Activated gamma-delta T cell treated with anti-CD3 and anti-CD28 coated beads, Interleukin-2, amount 50 U/mL, for 16 hours (primary cell): ENCODE measurements around the gene DPYSL5.
"Not testable (repeated sequence)": the region's sequence is repeated elsewhere in the genome, so short reads cannot be mapped to it uniquely, and the experiment has no call there.

Source experiments
- DNase-seq: peaks from one replicate; pipeline ENCODE4 v3.0.0-alpha.2; 2020; ENCODE audit warnings: low read depth

Gene DPYSL5

GRCh38 chr2:26875065-26875634, 27.2 kb downstream of the DPYSL5 start:
- DNase-seq: no peak

GRCh38 chr2:26875808-26876207, 27.9 kb downstream of the DPYSL5 start:
- no peak for DNase-seq

GRCh38 chr2:26876260-26876659, 28.3 kb downstream of the DPYSL5 start:
- no peak for DNase-seq

- DNase-seq: no peak
Observed at GRCh38 chr2:26877276-26877675, 29.3 kb downstream of the DPYSL5 start.

- no peak for DNase-seq
Observed at GRCh38 chr2:26880161-26880560, 32.2 kb downstream of the DPYSL5 start.

- DNase-seq: no peak
Observed at GRCh38 chr2:26880910-26881435, 33.0 kb downstream of the DPYSL5 start.

GRCh38 chr2:26882220-26882619, 34.3 kb downstream of the DPYSL5 start:
- not testable (repeated sequence) for DNase-seq

- DNase-seq: no peak
Observed at GRCh38 chr2:26883956-26884355, 36.0 kb downstream of the DPYSL5 start.

- no peak for DNase-seq
Observed at GRCh38 chr2:26884486-26884885, 36.6 kb downstream of the DPYSL5 start.

- DNase-seq: no peak
Observed at GRCh38 chr2:26885651-26886329, 37.9 kb downstream of the DPYSL5 start.

- DNase-seq: no peak
Observed at GRCh38 chr2:26886736-26887135, 38.8 kb downstream of the DPYSL5 start.

GRCh38 chr2:26887151-26887550, 39.2 kb downstream of the DPYSL5 start:
- no peak for DNase-seq

- no peak for DNase-seq
Observed at GRCh38 chr2:26889796-26890195, 41.9 kb downstream of the DPYSL5 start.

GRCh38 chr2:26890341-26891000, 42.5 kb downstream of the DPYSL5 start:
- DNase-seq: no peak

GRCh38 chr2:26892133-26892532, 44.2 kb downstream of the DPYSL5 start:
- DNase-seq: no peak

GRCh38 chr2:26892922-26893524, 45.1 kb downstream of the DPYSL5 start:
- DNase-seq: no peak

- DNase-seq: no peak
Observed at GRCh38 chr2:26894136-26894535, 46.2 kb downstream of the DPYSL5 start.

GRCh38 chr2:26897807-26898479, 50.0 kb downstream of the DPYSL5 start:
- no peak for DNase-seq

GRCh38 chr2:26898480-26899078, 50.6 kb downstream of the DPYSL5 start:
- no peak for DNase-seq

GRCh38 chr2:26899500-26900164, 51.7 kb downstream of the DPYSL5 start:
- DNase-seq: no peak

GRCh38 chr2:26900831-26901321, 52.9 kb downstream of the DPYSL5 start:
- no peak for DNase-seq
